Peyer's patch (tissue), 4 donors: ENCODE measurements around the gene VSIG8.

Source experiments
- CTCF ChIP-seq, 6 experiments: fragments of 450-650 bp in 4 of 6; fragments of 200-600 bp in 2 of 6; sonication (generic) in 1 of 6; IDR thresholded peaks; one replicate each; pipeline ENCODE4 v1.5.1; 2017 to 2019; ENCODE audit warnings: antibody characterized with exemption in 6 of 6, mild to moderate bottlenecking in 3 of 6, moderate library complexity in 1 of 6
- POLR2A ChIP-seq, 2 donors: fragments of 450-650 bp; IDR thresholded peaks; one replicate each; pipeline ENCODE4 v1.5.1; 2017; ENCODE audit warnings: antibody characterized with exemption in 2 of 2, mild to moderate bottlenecking in 2 of 2, moderate library complexity in 2 of 2

GRCh38 chr1:159832309-159832708 is 30.1 kb downstream of the VSIG8 start:
- TF ChIP-seq POLR2A (IDR thresholded peaks at IDR 0.05): no peak
- TF ChIP-seq CTCF (IDR thresholded peaks at IDR 0.05): no peak
